Upper lobe of left lung (tissue), 6 donors: Measurements from ENCODE around the gene RNF128. TPM values are rescaled to one million over a fixed set of nuclear protein-coding genes. Genes with fewer than 3 reads are reported as not detected.

Experiments used
- ATAC-seq, 2 donors: fragments of 200-7000 bp; cut with Tn5 transposase; one replicate each; pipeline ENCODE4 v1.9.1; 2022; ENCODE audit warnings: mild to moderate bottlenecking in 2 of 2, moderate library complexity in 2 of 2; ENCODE audit not compliant: low FRiP score in 2 of 2
- DNase-seq, 2 donors: peaks; one replicate each; pipeline ENCODE4 v3.0.0-alpha.2; 2019 to 2020
- H3K27ac ChIP-seq, 4 donors: fragments of 200-600 bp; sonication (generic); one replicate each; pipeline ENCODE4 v1.5.1; 2016 to 2019
- H3K27me3 ChIP-seq, 4 donors: fragments of 200-600 bp; sonication (generic); one replicate each; pipeline ENCODE4 v1.5.1; 2017 to 2019
- H3K36me3 ChIP-seq, 4 donors: fragments of 200-600 bp; sonication (generic); one replicate each; pipeline ENCODE4 v1.5.1; 2016 to 2019
- H3K4me1 ChIP-seq, 4 donors: fragments of 200-600 bp; sonication (generic); one replicate each; pipeline ENCODE4 v1.5.1; 2018 to 2019
- H3K4me3 ChIP-seq, 4 donors: fragments of 200-600 bp; sonication (generic); one replicate each; pipeline ENCODE4 v1.5.1; 2017 to 2019; ENCODE audit warnings: mild to moderate bottlenecking in 2 of 4, moderate library complexity in 1 of 4
- H3K9me3 ChIP-seq, 4 donors: fragments of 200-600 bp; sonication (generic); one replicate each; pipeline ENCODE4 v1.5.1; 2018 to 2019
- CTCF ChIP-seq, 6 experiments: fragments of 450-650 bp in 4 of 6; fragments of 200-600 bp in 2 of 6; sonication (generic) in 2 of 6; IDR thresholded peaks; one replicate each; pipeline ENCODE4 v1.5.1; 2016 to 2019; ENCODE audit warnings: antibody characterized with exemption in 6 of 6
- EP300 ChIP-seq, 4 donors: sonication (generic); formaldehyde crosslinking; IDR thresholded peaks; one replicate each; pipeline ENCODE4 v1.5.1; 2017; ENCODE audit warnings: antibody characterized with exemption in 4 of 4, control low read depth in 2 of 4
- POLR2A ChIP-seq, 4 donors: fragments of 450-650 bp; IDR thresholded peaks; one replicate each; pipeline ENCODE4 v1.5.1; 2016 to 2017; ENCODE audit warnings: antibody characterized with exemption in 4 of 4, mild to moderate bottlenecking in 2 of 4
- POLR2AphosphoS5 ChIP-seq, 2 donors: sonication (generic); formaldehyde crosslinking; IDR thresholded peaks; one replicate each; pipeline ENCODE4 v1.5.1; 2017; ENCODE audit warnings: antibody characterized with exemption in 2 of 2
- WGBS, 2 donors: methylation state at CpG; one replicate each; pipeline ENCODE4 v1.1.5; 2017 to 2018; 5-methylcytosine and 5-hydroxymethylcytosine counted together
- total RNA-seq, 6 donors: library from RNA; depleted of rRNA in 4 of 6; stranded (reverse); fragments of >200 nt in 4 of 6; gene quantifications; one replicate each; pipeline versions ENCODE4 v1.1.0 to v1.2.1, GENCODE V29; 2016 to 2021
- donor health status: DM: no; HTN: no; CAD: no; lungs with moderate emphysema.
- donor health status: DM: no; HTN: yes; CAD: no; lungs with severe emphysema.

The RNF128 gene
- total RNA-seq, 6 donors from 2014 or later, result 6.3 to 49.9 (median 19.7) TPM

GRCh38 chrX:106783716-106784115 is 57.2 kb downstream of the RNF128 start:
- H3K4me3 ChIP-seq, result no peak overlapping the region
- H3K27me3 ChIP-seq, result no peaks in the 10 kb centered on the region
- H3K27ac ChIP-seq, result no peak overlapping the region
- H3K36me3 ChIP-seq, result no peaks in the 10 kb centered on the region
- H3K4me1 ChIP-seq, result no peaks in the 10 kb centered on the region
- WGBS, 2 donors, result 63 to 89% methylated on average over 6 to 7 of the region's 7 CpGs
- no peaks in the 10 kb centered on the region for H3K9me3 ChIP-seq
- TF ChIP-seq CTCF (IDR thresholded peaks at IDR 0.05) (no peak), EP300 (IDR thresholded peaks at IDR 0.05) (no peak), POLR2AphosphoS5 (IDR thresholded peaks at IDR 0.05) (no peak), POLR2A (IDR thresholded peaks at IDR 0.05) (no peak)
- DNase-seq (no peak), ATAC-seq (no peak)

- no peak overlapping the region for H3K27ac ChIP-seq
- H3K4me3 ChIP-seq, result no peak overlapping the region
- 7 to 9% methylated on average over 1 of the region's 1 CpG for WGBS, 2 donors
- no peaks in the 10 kb centered on the region for H3K27me3 ChIP-seq
- H3K9me3 ChIP-seq, result no peaks in the 10 kb centered on the region
- no peaks in the 10 kb centered on the region for H3K36me3 ChIP-seq
- DNase-seq (no peak), ATAC-seq (no peak)
- no peaks in the 10 kb centered on the region for H3K4me1 ChIP-seq
- no peak for TF ChIP-seq EP300 (IDR thresholded peaks at IDR 0.05)
- TF ChIP-seq POLR2AphosphoS5 (IDR thresholded peaks at IDR 0.05), result no peak
- no peak for TF ChIP-seq CTCF (IDR thresholded peaks at IDR 0.05)
- TF ChIP-seq POLR2A (IDR thresholded peaks at IDR 0.05), result no peak
These were observed 65.0 kb downstream of the RNF128 start for GRCh38 chrX:106791495-106791894.

GRCh38 chrX:106802063-106802387 is 75.5 kb downstream of the RNF128 start:
- Histone ChIP-seq H3K4me3 (peak overlapping the region; percentile 14 to 65 (median 56)), H3K27ac (peak overlapping the region in 2 of 4 donors; percentile 44 to 76), H3K27me3 (no peaks in the 10 kb centered on the region), H3K9me3 (no peaks in the 10 kb centered on the region), H3K4me1 (no peaks in the 10 kb centered on the region), H3K36me3 (no peaks in the 10 kb centered on the region)
- ATAC-seq (peak; percentile 65 to 75), DNase-seq (no peak)
- TF ChIP-seq EP300 (IDR thresholded peaks at IDR 0.05) (no peak), CTCF (IDR thresholded peaks at IDR 0.05) (no peak), POLR2A (IDR thresholded peaks at IDR 0.05) (no peak), POLR2AphosphoS5 (IDR thresholded peaks at IDR 0.05) (no peak)
- 11 to 33% methylated on average over 5 to 11 of the region's 11 CpGs for WGBS, 2 donors

- H3K36me3 ChIP-seq, result no peaks in the 10 kb centered on the region
- no peaks in the 10 kb centered on the region for H3K27me3 ChIP-seq
- WGBS, 2 donors, result 1 to 30% methylated on average over 26 to 36 of the region's 36 CpGs
- peak in 1 of 4 donors; percentile 70 for TF ChIP-seq POLR2A (IDR thresholded peaks at IDR 0.05)
- TF ChIP-seq POLR2AphosphoS5 (IDR thresholded peaks at IDR 0.05), result peak; percentile 17 to 79
- TF ChIP-seq CTCF (IDR thresholded peaks at IDR 0.05), result no peak
- no peak for TF ChIP-seq EP300 (IDR thresholded peaks at IDR 0.05)
- peak within 1 kb of the TSS; percentile 36 to 65 (median 56) for H3K4me3 ChIP-seq
- H3K4me1 ChIP-seq, result no peaks in the 10 kb centered on the region
- H3K9me3 ChIP-seq, result no peaks in the 10 kb centered on the region
- peak; percentile 96 to 99 for ATAC-seq
- DNase-seq, result peak; percentile 22 to 79
- peak within 1 kb of the TSS; percentile 22 to 82 (median 60) for H3K27ac ChIP-seq
These were observed 76.1 kb downstream of the RNF128 start, which contains the start of gene TBC1D8B for GRCh38 chrX:106802388-106803275. TBC1D8B (plus strand) TSS chrX:106802673; CDS start chrX:106802854, 181 bp downstream.
